Measurements from ENCODE around the gene CES2.
"Not testable (repeated sequence)": the region's sequence is repeated elsewhere in the genome, so short reads cannot be mapped to it uniquely, and the experiment has no call there.

The CES2 gene, protein sequence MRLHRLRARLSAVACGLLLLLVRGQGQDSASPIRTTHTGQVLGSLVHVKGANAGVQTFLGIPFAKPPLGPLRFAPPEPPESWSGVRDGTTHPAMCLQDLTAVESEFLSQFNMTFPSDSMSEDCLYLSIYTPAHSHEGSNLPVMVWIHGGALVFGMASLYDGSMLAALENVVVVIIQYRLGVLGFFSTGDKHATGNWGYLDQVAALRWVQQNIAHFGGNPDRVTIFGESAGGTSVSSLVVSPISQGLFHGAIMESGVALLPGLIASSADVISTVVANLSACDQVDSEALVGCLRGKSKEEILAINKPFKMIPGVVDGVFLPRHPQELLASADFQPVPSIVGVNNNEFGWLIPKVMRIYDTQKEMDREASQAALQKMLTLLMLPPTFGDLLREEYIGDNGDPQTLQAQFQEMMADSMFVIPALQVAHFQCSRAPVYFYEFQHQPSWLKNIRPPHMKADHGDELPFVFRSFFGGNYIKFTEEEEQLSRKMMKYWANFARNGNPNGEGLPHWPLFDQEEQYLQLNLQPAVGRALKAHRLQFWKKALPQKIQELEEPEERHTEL

DNA sequence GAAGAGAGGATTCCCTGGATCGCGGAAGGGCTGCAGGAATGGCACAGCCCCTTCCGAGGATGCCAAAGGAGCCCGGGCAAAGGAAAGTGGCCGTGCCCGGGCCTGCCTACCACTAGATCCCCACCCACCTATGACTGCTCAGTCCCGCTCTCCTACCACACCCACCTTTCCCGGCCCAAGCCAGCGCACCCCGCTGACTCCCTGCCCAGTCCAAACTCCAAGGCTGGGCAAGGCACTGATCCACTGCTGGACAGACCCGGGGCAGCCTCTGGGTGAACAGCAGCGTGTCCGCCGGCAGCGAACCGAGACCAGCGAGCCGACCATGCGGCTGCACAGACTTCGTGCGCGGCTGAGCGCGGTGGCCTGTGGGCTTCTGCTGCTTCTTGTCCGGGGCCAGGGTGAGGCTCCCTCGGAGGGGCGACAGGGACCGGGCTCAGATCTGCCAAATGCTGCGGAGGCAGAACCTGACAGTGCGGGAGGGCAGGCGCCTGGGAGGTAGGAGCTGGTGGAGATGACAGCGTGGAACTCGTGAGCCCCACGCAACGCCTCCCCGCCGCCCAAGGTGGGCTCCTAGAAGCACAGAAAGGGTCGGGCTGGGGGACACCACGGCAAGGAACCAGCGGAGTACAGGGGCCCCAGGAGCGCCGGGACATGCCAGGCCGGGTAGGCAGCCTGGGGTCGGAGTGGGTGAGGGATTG, at the start of gene CES2:
CES2 (plus strand) TSS at position 203 of the 698 bp plus-strand sequence; CDS start at position 323, 120 bp downstream.
- no peak for DNase-seq

DNA sequence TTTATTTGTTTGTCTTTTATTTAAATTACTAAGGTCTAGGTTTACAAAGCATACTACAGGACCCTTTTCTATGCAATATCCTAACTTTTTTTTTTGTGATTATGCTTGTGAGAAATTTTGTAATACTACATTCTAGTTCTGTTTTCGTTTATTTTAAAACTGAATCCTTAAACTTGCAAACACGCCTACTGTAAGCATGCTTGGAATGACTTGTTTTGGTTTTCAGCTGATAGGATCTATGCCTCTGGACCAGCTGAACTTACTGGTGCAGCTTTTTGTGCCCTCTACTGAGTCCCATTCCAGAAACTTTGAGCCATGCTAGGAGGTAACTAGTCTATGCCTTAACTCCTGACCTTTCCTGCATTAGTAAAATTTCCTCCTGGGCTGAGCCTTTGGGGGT, 49.0 kb upstream of the CES2 start:
- no peak for DNase-seq

DNA sequence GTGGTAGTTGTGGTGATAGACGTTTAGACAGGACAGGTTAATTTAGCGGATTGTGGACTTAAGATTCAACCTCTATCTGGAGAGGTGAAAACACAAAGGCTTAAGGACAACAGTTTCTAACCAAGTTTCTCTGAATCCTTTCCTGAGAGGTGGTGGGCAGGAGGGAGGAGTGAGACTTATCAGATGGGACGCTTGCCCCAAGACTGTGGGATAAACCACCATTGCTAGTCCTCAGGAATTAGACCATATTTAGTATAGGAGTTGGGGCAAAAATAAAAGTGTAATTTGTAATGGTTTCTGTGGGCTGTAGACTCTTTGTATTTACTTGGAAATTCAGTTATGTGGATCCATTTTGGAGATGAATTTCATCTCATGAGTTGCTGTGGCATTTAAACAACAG, 48.4 kb upstream of the CES2 start:
- no peak for DNase-seq

DNA sequence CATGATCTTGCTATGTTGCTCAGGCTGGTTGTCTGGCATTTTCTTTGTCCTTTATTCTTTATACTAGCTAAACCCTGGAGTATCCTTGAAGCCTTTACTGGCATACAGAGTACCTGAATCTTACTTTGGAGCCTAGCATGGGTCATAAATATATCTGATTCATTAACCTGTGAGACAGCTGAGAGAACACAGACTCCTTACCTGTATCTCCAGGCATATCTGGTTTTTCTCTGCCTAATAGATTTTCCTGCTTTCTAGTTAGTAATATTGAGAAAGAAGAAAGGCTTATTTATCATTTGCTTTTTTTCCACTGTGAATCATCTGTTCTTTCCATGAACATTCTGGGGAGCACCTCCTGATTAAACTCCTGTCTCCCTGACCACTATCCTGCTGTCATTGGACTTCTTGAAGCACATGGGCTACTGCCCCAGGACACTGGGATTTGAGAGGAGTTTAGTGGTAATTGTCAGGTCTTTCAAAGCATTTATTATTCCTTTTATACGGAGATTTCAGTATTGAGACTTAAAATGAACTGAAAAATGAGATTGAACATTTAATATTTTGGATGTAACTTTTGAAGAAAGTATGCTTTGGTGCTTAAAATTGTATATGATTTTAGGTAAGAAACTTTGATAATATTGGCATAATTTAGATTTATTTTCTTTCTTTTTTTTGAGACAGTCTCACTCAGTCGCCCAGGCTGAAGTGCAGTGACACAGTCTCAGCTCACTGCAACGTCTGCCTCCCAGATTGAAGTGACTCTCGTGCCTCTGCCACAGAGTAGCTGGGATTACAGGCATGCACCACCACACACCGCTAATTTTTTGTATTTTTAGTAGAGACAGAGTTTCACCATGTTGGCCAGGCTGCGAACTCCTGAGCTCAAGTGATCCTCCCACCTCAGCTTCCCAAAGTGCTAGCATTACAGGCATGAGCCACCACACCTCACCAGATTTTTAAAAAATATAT, 46.4 kb upstream of the CES2 start:
- DNase-seq: no peak

DNA sequence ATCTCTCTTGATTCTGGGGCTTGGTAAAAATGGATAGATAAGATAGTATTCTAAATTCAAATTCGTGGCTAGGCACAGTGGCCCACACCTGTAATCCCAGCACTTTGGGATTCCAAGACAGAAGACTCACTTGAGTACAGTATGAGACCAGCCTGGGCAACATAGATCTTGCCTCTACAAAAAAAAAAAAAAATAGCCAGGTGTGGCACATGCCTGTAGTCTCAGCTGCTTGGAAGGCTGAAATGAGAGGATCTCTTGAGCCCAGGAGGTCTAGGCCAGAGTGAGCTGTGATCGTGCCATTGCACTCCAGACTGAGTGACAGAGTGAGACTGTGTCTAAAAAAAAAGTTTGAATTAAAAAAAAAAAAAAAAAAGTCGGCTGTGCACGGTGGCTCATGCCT, 45.7 kb upstream of the CES2 start:
- DNase-seq: no peak

DNA sequence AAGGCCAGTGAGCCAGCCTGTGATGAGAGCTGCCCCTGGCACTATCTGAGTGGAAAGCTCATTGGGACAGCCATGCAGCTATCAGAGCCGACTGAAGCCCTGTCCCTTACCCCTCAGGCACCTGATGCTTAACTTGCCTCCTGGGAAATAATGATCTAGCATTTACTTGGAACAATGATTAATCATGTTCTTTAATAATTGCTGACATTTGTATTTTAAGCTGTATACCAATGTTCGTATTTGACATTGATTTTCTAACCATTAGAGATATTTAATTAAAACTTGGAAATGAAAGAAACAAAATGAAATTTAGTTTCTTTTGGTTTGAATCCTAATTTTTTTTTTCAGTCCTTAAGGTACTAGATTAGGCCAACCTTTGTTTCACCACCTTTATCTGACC, 44.5 kb upstream of the CES2 start:
- DNase-seq: no peak

DNA sequence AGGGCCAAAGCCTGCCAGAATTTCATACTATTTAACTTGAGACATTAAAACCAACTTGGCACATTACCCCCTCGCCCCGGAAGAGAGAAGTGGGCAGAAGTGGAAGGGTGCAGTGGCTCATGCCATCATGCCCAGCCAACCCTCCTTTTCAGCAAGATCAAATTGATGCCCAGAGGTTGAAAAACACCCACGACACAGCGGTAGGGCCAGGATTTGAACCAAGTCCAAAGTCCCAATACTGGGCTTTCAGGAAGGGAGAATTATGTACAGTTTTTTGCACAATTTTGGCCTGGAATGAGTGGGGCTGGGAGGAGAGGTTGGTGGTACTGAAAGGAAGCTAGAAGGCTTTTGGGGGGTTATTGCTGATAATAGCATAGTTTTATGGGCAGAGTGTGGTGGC, 44.0 kb upstream of the CES2 start:
- no peak for DNase-seq

DNA sequence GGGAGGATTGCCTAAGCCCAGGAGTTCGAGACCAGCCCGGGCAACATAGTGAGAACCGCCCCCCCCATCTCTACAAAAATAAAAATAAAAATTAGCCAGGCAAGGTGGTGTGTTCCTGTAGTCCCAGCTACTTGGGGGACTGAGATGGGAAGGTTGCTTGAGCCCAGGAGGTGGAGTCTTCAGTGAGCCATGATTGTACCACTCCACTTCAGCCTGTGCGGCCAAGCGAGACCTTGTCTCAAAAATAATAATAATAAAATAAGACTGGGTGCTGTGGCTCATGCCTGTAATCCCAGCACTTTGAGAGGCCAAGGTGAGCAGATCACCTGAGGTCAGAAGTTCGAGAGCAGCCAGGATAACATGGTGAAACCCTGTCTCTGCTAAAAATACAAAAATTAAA, 43.5 kb upstream of the CES2 start:
- no peak for DNase-seq

DNA sequence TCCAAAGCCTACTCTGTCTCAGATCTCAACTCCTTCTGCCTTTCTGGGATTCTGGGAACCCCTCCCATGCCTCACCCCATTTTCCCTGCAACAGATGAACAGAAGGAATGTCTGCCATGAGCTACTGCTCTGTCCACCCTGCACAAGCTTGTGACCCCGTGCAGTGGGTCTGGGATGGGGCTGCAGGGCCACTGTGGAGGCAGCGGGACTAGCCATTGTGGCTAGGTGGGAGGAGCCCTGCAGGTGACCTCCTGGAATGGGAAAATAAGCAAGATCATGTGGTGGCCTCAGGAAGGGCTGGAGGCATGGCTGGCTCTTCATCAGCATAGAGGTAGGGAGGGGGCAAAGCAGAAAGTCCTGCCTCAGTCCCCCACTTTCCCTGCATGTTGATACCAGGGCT, 41.3 kb upstream of the CES2 start:
- no peak for DNase-seq

DNA sequence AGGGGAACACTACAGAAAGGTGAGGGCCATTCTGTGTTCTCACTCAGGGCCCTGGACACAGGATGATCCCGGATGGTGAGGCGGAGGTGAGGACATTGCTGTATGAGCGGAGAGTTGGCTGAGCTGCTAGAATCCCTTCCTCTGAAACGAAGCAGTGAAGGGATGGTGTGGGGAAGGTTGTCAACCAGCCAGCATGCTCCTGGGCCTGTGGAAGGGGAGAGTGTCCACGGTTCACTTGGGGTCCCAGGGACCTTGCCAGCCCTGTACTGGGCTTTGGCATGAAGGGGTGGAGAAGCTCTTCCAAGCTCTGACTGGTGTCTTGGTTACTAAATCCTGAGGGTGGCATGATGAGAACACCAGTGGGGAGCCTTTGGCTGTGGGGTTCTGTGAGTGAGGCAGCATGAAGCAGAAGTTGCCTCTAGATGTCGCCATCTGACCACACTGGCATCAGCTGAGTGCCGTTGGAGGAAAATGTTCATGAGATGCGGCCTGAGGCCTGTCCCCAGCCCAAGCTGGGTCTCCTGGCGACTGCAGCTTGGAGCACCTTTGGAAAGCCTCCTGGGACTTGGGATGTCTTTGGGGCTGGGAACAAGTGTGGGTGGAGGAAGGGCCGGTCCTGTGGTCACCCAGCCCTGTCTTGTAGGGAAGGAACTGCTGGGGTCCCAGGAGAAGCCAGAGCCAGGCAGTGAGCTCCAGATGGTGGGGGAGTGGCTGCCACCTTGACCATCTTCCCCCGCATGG, 40.2 kb upstream of the CES2 start:
- peak in 1 of 4 experiments; percentile 20 for DNase-seq

DNA sequence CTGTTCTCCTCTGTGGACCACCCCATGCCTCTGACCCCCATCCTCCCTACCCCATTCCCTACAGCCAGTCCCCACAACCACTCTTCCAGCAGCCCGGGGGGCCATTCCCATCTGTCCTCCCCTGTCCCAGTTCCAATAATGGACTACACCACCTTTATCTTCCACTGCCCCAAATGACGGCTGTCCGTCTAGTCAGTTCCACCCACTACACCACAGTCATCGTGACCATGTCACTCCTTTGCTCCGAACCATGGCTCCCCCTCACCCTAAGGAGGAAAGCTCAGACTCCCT, 39.7 kb upstream of the CES2 start:
- DNase-seq: no peak

DNA sequence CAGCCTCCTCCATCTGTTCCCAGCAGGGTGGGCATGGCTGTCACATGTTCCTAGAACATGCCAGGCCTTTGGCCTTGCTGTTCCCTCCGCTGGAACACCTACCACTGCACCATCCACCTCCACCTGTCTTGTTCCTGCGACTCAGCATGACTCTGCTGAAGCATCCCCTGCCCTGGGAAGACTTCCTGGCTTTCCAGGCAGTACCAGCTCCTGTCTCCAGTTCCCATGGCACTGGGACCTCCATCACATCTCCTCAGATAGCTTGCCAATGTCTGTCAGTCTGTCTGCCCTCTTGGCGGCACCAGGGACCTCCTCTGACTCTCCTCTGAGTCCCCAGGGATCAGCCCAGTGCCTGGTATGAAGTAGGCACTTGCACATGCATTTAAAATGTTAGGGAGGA, 39.3 kb upstream of the CES2 start:
- no peak for DNase-seq

DNA sequence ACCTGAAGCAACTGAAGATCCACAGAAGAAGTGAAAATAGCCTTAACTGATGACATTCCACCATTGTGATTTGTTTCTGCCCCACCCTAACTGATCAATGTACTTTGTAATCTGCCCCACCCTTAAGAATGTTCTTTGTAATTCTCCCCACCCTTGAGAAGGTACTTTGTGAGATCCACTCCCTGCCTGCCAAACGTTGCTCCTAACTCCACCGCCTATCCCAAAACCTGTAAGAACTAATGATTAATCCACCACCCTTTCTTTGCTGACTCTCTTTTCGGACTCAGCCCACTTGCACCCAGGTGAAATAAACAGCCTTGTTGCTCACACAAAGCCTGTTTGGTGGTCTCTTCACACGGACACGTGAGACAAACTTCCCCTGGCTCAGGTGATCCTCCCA, 38.6 kb upstream of the CES2 start:
- DNase-seq: not testable (repeated sequence)

DNA sequence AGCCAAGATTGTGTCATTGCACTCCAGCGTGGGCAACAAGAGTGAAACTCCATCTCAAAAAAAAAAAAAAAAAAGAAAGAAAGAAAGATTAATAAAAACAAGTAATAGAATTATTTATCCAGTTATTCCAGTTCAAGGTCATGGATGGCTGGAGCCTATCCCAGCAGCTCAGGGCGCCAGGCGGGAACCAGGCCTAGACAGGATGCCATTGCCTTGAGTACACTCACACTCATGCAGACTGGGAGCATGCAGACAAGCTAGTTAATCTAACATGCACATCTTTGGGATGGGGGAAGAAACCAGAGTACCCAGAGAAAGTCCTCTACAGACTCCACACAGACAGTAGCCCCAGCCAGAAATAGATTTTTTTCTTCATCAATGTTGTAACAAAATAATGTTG, 37.1 kb upstream of the CES2 start:
- no peak for DNase-seq

DNA sequence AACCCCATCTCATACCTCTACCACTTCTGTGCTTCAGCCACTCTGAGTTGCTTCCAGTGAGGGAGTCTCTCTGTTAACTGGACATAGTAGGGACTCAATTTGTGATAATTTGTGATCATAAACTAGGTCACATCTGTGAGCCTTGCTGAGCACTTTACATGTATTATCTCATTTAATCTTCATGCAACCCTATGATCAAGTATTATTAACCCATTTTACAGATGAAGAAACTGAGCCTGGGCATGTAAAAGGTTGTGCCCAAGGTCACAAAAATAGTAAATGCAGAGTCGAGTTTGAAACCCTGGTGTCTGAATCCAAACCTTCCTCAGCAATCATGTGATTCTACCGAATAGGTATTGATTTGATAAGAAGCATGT, 36.4 kb upstream of the CES2 start:
- no peak for DNase-seq

DNA sequence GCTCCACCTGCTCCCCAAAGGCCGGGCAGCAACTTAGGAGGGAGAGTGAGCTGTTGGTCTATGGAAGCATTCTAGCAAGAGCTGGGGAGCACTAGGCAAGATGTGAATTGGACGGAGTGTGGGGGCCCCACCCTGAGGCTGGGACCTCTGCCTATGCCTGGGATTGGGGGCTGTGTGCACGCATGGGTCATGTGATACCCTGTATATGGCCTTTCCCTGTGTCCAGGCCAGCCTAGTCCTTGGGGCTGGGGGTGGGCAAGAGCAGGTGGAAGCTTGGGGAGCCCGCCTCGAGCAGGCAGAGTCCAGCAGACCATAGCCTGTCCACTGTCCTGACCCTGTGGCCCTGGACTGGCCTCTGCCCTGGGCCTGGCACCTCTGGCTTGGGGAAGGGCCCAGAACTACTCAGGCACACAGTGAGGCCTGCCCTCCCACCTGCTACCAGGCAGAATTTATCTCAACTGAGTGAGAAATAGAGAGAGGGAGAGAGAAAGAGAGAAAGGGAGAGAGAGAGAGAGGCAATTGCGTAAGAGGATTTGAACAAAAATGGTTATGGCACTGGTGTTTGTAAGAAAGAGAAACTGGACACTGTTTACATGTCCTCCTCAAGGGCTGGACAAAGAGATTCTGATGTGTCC, 35.9 kb upstream of the CES2 start:
- no peak for DNase-seq

DNA sequence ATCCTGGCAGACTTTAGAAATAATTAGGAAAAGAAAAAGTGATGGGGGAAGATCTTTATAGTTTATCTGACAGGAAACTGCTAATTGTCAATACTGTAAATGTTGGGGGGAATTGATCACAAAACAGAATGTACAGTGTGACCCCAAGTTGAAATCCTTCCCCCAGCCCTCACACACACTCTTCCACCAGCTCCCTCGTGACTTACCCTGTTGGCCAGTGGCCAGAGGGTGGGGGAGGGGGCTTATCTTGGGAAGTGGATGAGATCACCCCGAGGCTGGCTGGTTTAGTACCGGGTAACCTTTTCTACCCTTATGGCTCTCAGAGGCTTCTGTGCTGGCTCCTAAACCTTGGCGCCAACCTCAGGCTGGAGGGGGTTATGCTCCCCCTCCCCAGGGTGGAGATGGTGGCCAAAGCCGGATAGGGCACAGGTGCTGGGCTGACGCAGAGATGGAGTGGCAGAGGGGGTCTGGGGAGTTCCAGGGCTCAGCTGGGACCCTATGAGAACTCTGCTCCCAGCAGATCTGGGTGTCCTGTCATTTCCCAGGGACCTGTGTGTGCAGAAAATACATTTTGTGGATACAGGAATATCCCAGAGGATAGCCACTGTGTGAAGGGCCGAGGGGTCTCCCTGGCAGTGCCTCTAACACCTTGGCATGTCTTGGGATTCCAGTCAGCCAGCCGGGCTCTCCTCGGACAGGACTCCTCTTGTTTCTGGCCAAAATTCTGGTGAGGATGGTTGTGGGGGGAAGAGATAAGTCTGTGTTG, 35.2 kb upstream of the CES2 start:
- DNase-seq: no peak

DNA sequence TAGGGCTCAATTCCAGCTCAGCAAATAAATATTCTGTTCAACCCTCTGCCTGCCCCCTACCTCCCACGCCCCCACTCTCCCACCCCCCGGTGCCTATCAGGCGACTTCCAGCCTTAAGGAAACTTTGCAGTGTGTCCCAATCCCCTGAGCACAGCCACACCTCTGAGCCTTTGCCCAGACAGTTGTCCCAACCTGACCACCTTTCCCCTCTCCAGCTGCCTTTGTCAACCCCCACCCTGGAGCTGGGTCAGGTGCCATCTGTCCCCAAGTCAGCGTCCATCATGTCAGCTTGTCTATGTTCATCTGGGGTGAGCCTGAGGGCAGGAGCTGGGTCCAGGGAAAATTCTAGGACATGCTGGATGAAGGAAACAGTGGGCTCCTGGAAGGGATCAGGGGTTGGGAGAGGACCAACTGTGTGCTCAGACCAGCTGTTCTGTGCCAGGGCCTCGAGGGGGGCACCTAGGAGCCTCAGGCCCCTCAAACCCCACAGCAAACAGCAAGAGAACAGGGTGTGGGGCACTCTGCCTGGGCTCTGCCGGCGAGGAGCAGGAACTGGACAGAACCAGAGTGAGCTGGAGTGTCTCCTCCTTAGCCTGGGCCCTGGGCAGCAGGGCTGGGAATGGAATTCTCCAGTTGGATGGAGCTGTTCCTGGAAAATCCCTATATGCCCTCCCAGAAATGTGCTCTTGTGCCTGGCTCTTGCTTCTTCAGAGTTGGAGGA, 34.4 kb upstream of the CES2 start:
- no peak for DNase-seq

DNA sequence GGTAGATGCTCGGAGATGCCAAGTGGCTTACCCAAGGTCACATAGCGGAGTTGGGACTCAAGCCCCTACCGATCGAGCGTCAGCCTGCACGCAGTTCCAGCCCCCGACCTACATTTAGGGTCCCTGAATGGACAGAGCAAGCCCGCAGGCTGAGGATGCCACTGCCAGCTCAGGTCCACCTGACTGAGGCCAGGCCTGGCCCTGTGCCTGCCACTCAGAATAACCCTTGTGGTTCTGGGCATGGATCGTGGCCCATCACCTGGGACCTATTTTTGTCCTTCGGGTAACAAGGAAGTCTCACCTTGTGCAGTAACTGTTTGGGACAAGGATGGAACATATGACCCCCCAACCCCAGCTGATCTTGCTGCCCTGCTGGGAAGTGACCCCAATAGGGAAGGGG, 33.7 kb upstream of the CES2 start:
- no peak for DNase-seq
